IPS-NIHi11 (cell line): Measurements from ENCODE around the gene GJA9.
"Not testable (repeated sequence)": the region's sequence is repeated elsewhere in the genome, so short reads cannot be mapped to it uniquely, and the experiment has no call there.

Source experiments
- DNase-seq: peaks from one replicate; pipeline ENCODE4 v3.0.0; 2012; ENCODE audit warnings: mixed read lengths, low spot score

Gene GJA9

GRCh38 chr1:38873027-38873969, 8.1 kb downstream of the GJA9 start, which contains the start of gene MYCBP:
TSS of gene MYCBP (minus strand) at chr1:38873348. CDS start at chr1:38873305, 43 bp downstream.
- DNase-seq = peak; percentile 99

GRCh38 chr1:38872401-38873026, 8.9 kb downstream of the GJA9 start:
- DNase-seq = peak; percentile 18

DNA sequence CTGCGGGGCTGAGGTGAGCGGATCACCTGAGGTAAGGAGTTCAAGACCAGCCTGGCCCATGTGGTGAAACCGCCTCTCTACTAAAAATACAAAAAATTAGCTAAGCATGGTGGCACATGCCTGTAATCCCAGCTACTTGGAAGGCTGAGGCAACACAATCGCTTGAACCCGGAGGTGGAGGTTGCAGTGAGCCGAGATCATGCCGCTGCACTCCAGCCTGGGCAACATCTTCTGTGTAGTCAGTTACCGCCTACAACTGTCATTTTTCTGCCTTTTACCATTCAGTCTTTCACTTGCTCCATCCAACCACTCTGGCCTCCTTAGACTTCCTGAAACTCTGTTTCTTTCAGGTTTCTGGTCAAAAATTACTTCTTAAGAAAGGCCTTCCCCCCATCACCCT, 10.4 kb downstream of the GJA9 start:
- no peak for DNase-seq

DNA sequence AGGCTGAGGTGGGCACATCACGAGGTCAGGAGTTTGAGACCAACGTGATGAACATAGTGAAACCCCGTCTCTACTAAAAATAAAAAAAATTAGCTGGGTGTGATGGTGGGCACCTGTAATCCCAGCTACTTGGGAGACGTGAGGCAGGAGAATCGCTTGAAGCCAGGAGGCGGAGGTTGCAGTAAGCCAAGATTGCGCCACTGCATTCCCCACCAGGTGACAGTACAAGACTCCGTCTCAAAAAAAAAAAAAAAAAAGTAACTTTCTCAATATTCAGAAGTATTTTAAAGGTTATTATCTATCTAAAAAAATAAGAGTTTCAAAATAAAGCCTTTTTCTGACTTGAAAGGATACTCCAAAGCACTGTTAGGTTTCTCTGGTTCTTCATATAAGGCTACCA, 14.2 kb downstream of the GJA9 start:
- no peak for DNase-seq

GRCh38 chr1:38865112-38865715, 16.2 kb downstream of the GJA9 start:
- no peak for DNase-seq

DNA sequence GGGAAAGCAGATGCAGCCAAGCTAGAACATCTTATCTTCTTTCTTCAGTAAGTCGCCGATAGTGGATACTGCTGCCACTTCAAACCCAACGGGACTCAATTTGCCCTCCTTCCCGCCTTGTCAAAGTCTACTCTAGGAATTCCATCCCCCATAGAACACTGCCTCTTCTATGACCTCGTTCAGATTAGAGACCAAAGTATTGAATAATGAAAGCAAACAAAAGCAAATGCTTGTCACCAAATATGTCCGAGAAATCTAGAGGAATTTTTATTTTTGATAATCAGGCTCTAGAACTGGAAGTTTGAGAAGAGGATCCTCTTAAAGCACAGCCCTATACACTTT, 21.0 kb downstream of the GJA9 start:
- no peak for DNase-seq

- peak; percentile 100 for DNase-seq
Measured at GRCh38 chr1:38859561-38860453, 21.6 kb downstream of the GJA9 start, which contains the start of gene RRAGC. TSS of gene RRAGC (minus strand) at chr1:38859772. CDS start at chr1:38859646, 126 bp downstream.

- DNase-seq = peak; percentile 45
Measured at GRCh38 chr1:38858833-38859560, 22.4 kb downstream of the GJA9 start.

- DNase-seq = no peak
Measured at GRCh38 chr1:38852780-38853179, 28.6 kb downstream of the GJA9 start.

- no peak for DNase-seq
Measured at GRCh38 chr1:38848071-38848470, 33.3 kb downstream of the GJA9 start.

- no peak for DNase-seq
Measured at GRCh38 chr1:38846210-38846609, 35.2 kb downstream of the GJA9 start.

GRCh38 chr1:38845088-38845487, 36.3 kb downstream of the GJA9 start:
- not testable (repeated sequence) for DNase-seq

GRCh38 chr1:38840281-38840680, 41.1 kb downstream of the GJA9 start:
- DNase-seq = no peak

DNA sequence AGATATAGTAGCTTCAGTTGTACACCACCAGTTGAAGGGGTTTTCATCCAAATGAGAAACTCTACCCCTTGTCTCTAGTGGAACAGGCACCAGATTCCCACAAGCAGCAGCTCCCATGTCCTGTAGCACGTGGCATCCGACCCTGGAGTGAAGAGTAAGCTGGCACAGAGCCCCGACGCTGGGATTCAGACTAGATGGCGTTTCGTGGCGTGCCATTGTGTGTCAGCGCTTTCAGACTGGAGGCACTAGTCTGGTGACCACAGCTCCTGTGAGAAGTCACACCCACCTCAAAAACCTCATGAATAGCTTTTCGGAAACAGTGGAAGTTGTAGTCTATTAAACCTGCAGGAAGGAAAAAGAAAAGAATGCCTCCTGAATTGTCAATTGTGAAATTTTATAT, 42.0 kb downstream of the GJA9 start:
- no peak for DNase-seq

GRCh38 chr1:38836316-38836715, 45.1 kb downstream of the GJA9 start:
- DNase-seq = not testable (repeated sequence)

GRCh38 chr1:38834937-38835827, 46.2 kb downstream of the GJA9 start:
- peak; percentile 78 for DNase-seq

- no peak for DNase-seq
Measured at GRCh38 chr1:38834221-38834782, 47.1 kb downstream of the GJA9 start.

- DNase-seq = no peak
Measured at GRCh38 chr1:38833146-38833545, 48.2 kb downstream of the GJA9 start.

- no peak for DNase-seq
Measured at GRCh38 chr1:38832370-38832734, 49.0 kb downstream of the GJA9 start.
